ENCODE data around the gene ZNF488.

Gene ZNF488

GRCh38 chr10:47415520-47416304 lies 31.6 kb upstream of the ZNF488 start:
- H3K4me2 ChIP-seq (ENCODE audit: low read depth, low read length, poor library complexity, severe bottlenecking), result no peak overlapping the region
- H3K4me3 ChIP-seq (ENCODE audit: low read length, poor library complexity, severe bottlenecking), result no peak overlapping the region
- no peaks in the 10 kb centered on the region for H4K20me1 ChIP-seq (ENCODE audit: insufficient read depth, low read length, poor library complexity, severe bottlenecking)
- no peaks in the 10 kb centered on the region for H3K4me1 ChIP-seq (ENCODE audit: insufficient read depth, low read length, poor library complexity, severe bottlenecking)
- no peaks in the 10 kb centered on the region for H3F3A ChIP-seq (ENCODE audit: low read depth)
- H3K79me2 ChIP-seq (ENCODE audit: insufficient read depth, low read length), result no peaks in the 10 kb centered on the region
- TF ChIP-seq CTCF (conservative IDR thresholded peaks at IDR 0.05; ENCODE audit: low read length) (no peak), EZH2phosphoT487 (IDR thresholded peaks at IDR 0.05; ENCODE audit: borderline replicate concordance) (no peak)
- H3K9me2 ChIP-seq (replicated peaks; ENCODE audit: low read depth, low read length), result no peaks in the 10 kb centered on the region
- no peak overlapping the region for H2AFZ ChIP-seq (ENCODE audit: low read length)
- H3K36me3 ChIP-seq (ENCODE audit: insufficient read depth, low read length), result no peaks in the 10 kb centered on the region
- no peaks in the 10 kb centered on the region for H3K27me3 ChIP-seq (ENCODE audit: insufficient read depth, low read length, poor library complexity, severe bottlenecking)
- no peaks in the 10 kb centered on the region for H3K9me3 ChIP-seq (ENCODE audit: insufficient read depth, low read depth, low read length)
- no peak overlapping the region for H3K9ac ChIP-seq (ENCODE audit: low read depth, low read length, poor library complexity, severe bottlenecking)

DNA sequence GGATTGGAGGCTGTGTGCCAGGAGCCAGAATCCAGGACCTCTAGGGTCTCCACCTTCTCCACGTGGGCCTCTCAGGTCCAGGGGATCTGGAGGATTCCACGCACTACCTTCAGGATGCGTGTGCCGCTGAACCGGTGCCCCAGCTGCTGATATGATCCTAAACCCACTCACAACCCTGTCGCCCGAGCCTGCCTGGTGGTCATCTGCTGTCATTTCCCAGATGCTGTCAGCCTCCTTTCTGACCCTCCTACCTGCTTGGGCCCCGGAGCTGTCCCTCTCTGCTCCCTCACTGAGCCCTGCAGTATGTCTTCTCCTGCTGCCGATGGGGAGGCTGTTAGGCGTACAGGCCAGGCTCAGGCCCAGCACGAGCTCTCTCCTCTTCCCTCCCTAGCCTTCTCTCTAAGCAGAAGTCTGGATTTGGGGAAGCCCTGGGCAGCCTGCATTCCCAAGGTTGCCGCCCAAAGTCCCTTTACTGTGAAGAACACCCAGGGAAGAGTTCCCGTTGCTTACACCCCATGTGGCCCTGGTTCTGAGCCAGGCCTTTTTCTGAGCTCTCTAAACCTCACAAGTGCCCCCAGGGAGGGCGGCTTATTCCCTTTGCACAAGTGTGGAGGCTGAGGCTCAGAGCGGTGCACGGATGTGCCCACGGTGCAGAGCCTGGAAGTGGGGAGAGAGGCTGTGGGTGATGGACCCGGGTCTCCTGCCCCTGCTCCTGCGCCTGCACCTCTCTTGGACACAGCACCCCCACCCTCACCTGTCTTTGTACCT lies 30.8 kb upstream of the ZNF488 start:
- H3K27me3 ChIP-seq (ENCODE audit: insufficient read depth, low read length, poor library complexity, severe bottlenecking), result no peaks in the 10 kb centered on the region

DNA sequence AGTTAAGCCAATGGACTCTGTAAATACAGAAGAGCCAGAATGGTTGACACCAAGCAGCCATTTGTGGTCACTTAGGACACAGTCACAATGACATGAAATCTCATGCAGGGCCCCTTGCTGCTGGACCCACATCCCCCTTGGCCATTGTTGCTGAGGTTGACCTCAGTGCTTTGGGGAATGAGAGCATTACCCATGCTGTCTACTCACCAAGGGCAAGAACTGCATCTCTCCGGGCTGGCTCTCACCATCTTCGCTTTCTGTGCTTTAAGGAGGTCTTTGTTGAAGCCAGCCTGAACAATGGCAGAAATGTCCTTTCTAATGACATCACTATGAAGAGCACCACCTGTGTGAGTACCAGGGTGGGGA lies 30.1 kb upstream of the ZNF488 start:
- no peak overlapping the region for H3K9ac ChIP-seq (ENCODE audit: low read depth, low read length, poor library complexity, severe bottlenecking)
- no peaks in the 10 kb centered on the region for H3K79me2 ChIP-seq (ENCODE audit: insufficient read depth, low read length)
- no peaks in the 10 kb centered on the region for H3K36me3 ChIP-seq (ENCODE audit: insufficient read depth, low read length)
- no peaks in the 10 kb centered on the region for H3K9me2 ChIP-seq (replicated peaks; ENCODE audit: low read depth, low read length)
- no peaks in the 10 kb centered on the region for H3K4me1 ChIP-seq (ENCODE audit: insufficient read depth, low read length, poor library complexity, severe bottlenecking)
- H3K27me3 ChIP-seq (ENCODE audit: insufficient read depth, low read length, poor library complexity, severe bottlenecking), result no peaks in the 10 kb centered on the region
- H4K20me1 ChIP-seq (ENCODE audit: insufficient read depth, low read length, poor library complexity, severe bottlenecking), result no peaks in the 10 kb centered on the region
- H3K9me3 ChIP-seq (ENCODE audit: insufficient read depth, low read depth, low read length), result no peaks in the 10 kb centered on the region
- no peaks in the 10 kb centered on the region for H3F3A ChIP-seq (ENCODE audit: low read depth)
- no peak overlapping the region for H2AFZ ChIP-seq (ENCODE audit: low read length)
- TF ChIP-seq CTCF (conservative IDR thresholded peaks at IDR 0.05; ENCODE audit: low read length) (no peak), EZH2phosphoT487 (IDR thresholded peaks at IDR 0.05; ENCODE audit: borderline replicate concordance) (no peak)
- H3K4me3 ChIP-seq (ENCODE audit: low read length, poor library complexity, severe bottlenecking), result no peak overlapping the region
- no peak overlapping the region for H3K4me2 ChIP-seq (ENCODE audit: low read depth, low read length, poor library complexity, severe bottlenecking)

More for the DNA sequence above, 30.8 kb upstream of the ZNF488 start:
- H3K4me2 ChIP-seq (ENCODE audit: low read depth, low read length, poor library complexity, severe bottlenecking), result no peak overlapping the region
- no peaks in the 10 kb centered on the region for H3K36me3 ChIP-seq (ENCODE audit: insufficient read depth, low read length)
- no peaks in the 10 kb centered on the region for H3K4me1 ChIP-seq (ENCODE audit: insufficient read depth, low read length, poor library complexity, severe bottlenecking)
- no peak overlapping the region for H3K4me3 ChIP-seq (ENCODE audit: low read length, poor library complexity, severe bottlenecking)
- H3K9me2 ChIP-seq (replicated peaks; ENCODE audit: low read depth, low read length), result no peaks in the 10 kb centered on the region
- H3K79me2 ChIP-seq (ENCODE audit: insufficient read depth, low read length), result no peaks in the 10 kb centered on the region
- H3F3A ChIP-seq (ENCODE audit: low read depth), result no peaks in the 10 kb centered on the region
- H4K20me1 ChIP-seq (ENCODE audit: insufficient read depth, low read length, poor library complexity, severe bottlenecking), result no peaks in the 10 kb centered on the region
- H3K9me3 ChIP-seq (ENCODE audit: insufficient read depth, low read depth, low read length), result no peaks in the 10 kb centered on the region
- no peak overlapping the region for H2AFZ ChIP-seq (ENCODE audit: low read length)
- no peak overlapping the region for H3K9ac ChIP-seq (ENCODE audit: low read depth, low read length, poor library complexity, severe bottlenecking)
- TF ChIP-seq CTCF (conservative IDR thresholded peaks at IDR 0.05; ENCODE audit: low read length) (no peak), EZH2phosphoT487 (IDR thresholded peaks at IDR 0.05; ENCODE audit: borderline replicate concordance) (no peak)

Data from Loucy (cell line).